SKM-1 (cell line): Measurements from ENCODE around the gene TMEM126B.
"Not testable (repeated sequence)": the region's sequence is repeated elsewhere in the genome, so short reads cannot be mapped to it uniquely, and the experiment has no call there.

Experiments
- DNase-seq: peaks from one replicate; lab custom pipeline; 2025; ENCODE audit not compliant: unreplicated experiment; lab: John Stamatoyannopoulos, UW

Gene TMEM126B

DNA sequence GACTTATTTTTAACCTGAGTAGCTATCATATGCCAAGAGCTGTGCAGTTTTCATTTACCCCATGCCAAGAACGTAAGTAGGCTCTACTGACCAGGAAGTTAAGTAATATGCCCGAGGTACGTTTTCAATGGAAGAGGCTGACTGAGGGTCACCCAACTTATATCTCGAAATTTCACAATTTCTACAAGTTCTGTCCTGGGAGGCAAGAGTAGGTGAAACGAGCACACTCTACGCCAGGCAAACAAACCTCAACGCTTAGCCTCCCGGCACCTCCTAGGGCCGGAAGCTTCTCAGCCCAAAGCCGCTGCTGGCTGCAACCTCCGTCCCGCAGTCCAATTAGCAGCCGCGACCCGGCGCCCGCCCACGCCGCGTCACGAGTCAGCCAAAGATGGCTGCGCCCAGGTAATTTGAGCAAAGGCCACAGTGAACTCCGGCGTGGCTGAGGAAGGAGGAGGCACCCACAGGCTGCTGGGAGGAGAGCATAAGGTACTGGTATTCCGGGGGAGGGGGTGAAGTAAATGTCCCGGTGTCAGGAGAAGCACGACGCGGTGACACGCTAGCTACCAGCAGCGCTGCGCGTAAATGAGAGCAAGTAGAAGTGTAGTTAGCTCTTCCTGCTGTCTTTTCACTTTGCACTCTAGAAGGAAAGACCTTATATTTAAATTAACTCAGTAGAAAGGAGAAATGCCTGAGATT lies 19.4 kb downstream of the TMEM126B start, which contains the start of gene TMEM126A:
Gene TMEM126A (plus strand): TSS at position 364 of the 696 bp plus-strand sequence. CDS start 2,289 bp downstream, outside the sequence.
- peak; percentile 69 for DNase-seq

DNA sequence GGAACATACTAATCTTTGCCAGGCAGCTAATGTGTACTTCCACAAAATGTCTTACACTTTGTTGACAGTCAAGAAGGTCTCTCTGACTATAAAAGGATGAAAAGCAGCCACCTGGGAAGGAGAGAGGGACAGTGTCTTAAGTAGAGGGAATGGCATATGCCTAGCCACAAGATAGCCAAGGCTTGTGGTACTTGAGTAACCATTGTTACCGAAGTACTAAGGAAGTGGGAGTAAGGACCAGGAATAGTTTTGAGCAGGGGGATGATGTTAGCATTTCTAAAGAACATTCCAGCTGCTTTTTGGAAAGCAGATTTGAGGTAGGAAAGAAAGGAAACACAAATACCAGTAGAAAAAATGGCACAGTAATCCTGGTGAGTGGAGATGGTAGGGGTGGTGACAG lies 22.7 kb downstream of the TMEM126B start:
- no peak for DNase-seq

DNA sequence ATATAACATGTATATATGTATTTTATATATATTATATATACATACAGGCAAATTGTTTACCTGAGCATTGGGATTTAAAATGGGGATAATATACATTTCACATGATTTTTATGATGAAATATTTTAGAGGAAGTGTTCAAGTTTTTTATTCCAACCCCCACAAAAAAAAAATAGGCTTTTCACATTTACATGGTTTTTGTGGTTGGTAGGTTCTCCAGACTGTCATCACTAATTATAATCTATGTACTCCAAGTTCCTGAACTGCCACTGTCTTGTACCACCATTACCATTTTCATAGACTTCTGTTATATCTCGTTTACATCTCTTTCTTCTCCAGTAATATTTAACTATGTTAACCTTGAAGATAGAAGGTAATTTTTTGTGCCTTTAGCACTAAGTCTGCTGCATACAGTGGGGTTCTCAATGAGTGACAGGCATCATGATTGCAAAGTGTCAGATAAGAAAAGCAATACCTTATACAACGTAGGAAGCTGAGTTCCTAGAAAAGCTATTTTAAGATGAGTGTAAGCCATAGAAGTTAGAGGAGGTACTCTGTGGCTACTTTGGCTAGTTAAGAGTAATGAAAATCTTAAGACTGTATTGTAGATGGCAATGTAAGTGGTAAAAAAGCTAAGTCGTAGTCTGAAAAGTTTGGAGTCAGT lies 24.5 kb downstream of the TMEM126B start:
- DNase-seq = no peak

DNA sequence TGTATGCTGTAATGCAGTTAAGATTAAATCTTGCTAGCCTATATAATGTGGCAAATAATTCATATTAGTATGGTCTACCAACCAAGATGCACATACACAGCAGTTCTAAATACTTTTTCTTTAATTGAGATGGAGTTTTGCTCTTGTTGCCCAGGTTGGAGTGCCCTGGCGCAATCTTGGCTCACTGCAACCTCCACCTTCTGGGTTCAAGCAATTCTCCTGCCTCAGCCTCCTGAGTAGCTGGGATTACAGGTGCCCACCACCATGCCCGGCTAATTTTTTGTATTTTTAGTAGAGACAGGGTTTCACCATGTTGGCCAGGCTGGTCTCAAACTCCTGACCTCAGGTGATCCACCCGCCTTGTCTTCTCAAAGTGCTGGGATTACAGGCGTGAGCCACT lies 25.9 kb downstream of the TMEM126B start:
- DNase-seq = not testable (repeated sequence)

DNA sequence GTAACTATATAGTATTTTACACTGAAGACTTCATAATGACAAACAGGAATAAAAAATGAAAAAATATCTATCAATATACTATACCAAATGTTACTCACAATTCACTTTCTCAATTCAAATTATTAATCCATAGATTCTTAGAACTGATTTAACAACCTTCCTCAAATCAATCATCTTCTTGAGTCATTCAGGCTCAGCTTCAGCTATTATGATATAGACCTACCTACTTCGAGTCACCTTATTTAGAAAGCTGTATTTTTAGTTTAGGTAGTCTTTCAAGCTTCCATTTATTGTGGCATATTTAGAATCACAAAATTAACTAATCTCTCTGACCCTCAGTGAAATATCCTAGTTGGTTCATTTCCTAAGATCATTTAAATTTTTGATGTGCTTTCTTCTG lies 28.4 kb downstream of the TMEM126B start:
- DNase-seq = no peak

DNA sequence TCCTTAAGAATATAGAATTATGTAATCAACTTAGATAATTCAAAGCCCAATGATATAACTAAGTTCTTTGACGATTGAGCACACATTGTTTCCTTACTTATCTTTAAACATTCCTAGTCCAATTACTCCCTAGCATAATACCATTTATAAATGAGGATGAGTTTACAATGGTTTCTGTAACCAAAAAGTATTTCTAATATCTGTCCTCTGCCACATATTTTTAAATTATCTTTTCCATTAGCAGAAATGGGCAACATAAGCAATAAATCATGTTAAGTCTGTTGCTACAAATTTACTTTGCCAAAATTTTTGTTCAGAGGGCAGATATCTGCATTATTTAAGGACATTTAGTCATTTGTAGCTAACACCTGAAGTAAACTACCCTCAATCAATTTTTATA lies 29.8 kb downstream of the TMEM126B start:
- DNase-seq = no peak

DNA sequence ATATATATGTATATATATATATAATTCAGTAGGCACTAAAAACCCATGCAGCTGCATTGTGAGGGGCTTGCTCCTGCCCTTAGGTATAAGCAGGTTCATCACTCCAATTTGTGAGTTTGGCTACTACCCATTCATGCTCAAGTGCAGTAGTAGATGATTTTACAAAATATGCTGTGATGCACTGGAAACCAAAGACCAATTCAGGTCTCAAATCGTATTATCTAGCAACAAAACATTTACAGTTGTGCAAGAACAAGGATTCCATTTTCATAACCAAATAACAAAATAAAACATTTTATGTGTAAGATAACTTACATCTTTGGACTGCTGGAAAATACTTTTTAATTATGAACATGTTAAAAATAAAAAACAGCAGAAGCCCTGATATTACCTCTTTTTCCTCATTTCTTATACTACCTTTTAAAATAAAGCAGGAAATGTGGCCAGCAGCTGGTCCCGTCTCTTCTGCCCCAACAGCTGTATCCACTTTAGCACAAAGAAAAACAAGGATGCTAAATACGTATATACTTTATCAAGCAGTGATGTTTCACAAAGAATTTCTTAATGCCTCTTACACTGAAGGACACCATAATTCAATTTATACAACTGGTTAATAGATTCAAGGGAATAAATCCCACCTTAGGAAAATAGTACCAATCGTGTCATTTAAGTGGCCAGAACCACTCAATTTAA lies 33.7 kb downstream of the TMEM126B start:
- no peak for DNase-seq

DNA sequence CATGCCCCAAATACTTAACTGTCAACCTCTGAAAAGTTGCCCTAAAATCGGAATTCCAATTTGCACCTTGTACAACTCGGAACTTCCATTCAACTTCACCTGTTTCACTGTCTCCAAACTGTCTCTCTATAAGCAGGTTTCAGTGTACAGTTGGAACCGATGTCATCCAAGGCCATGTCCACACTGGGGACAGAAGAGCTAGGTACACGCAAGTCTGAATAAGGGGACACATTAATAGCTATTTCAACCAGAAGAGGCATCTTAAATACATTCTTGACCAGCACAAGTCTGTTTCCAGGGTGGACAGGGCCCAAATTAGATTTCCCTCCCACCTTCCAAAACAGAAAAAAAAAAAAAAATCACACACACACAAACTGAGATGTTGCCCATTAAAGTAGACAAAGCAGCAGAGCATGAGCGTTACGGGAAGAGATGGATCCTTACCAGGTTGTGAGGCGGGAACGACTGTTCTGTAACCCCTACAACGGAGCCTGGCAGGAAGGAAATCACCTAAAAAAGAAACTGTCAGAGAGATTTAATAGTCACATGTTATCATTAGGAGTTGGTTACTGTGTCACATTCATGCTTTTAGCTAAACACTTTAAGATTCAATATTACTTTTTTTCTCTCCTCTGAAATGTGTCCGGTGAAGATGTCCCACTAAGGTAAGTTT lies 34.8 kb downstream of the TMEM126B start:
- DNase-seq = no peak

DNA sequence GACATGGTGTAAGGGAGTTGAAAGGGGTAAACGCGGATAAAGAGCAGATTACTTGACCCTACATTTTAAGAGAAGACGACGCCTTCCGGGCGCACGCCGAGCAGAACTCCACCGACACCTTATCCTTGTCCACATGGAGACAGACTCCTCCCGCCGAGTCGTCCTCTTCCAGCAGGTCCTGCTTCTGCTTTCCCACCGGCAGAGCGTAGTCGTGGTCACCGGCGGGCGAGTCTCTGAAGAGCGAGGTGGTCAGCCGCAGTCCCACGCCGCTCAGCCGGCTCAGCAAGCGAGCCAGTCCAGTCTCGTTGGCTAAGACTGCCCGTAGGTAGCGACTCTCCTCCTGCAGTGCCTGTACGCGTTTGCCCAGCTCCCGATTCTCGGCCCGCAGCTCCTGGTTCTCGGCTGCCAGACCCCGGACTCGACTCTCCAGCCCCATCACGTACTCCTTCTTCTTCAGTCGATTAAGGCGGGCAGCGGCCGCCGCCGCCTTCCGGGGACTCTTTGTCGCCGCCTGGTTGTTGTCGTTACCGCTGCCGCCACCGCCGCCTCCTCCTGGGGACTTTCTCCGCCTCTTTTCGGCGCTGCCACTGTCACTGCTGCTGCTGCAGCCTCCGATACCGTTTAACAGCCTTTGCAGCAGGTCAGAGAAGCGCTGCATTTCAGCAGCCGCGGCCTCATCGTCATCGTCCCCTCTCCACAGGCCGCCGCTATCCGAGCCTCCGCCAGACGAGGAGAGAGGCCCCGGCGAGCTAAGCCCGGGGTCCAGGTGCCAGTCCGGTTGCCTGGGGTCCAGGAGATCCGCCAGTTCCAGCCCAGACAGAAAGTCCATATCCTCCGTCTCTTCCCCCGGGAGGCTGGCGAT lies 35.6 kb downstream of the TMEM126B start:
- DNase-seq = peak; percentile 37

DNA sequence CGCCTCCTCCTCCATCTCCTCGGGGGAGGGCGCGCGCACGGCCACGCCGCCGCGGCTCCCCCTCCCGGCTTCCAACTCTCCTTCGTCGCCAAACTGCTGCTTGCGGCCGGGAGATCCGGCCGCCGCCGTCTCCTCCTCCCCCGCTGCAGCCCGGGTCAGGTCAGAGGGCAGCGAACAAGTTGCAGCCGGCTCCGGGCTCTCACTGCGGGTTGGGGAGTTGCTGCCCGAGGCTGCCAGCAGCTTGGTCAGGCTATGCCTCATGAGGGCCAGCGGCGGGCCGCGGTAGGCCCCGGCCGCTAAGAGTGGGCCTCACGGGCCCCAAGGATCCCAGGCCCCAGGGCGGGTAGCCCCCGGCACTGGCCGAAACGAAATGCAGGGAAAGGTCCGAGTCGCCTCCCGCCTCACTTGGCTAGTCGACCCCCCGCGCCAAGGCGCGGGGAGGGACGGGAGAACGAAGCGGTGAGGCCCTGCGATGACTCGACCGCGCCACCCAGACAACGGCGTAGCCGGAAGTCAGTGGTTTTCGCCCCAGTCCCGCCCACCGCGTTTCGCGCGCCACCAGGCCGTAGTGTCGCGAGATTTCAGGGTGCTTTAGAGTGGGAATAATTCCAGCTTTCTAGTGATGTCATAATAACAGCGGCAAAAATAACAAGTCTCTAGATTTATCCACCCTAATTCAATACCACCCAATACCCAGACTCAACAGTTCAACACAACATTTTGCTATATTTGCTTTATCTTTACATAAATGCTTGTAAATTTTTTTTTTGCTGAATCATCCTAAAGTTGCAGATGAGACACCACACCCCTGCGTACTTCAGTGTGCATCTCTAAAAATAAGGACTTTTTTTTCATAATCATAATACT lies 36.5 kb downstream of the TMEM126B start, which contains the start of gene CREBZF:
Gene CREBZF (minus strand): TSS at position 515 of the 867 bp plus-strand sequence. CDS start 254 bp downstream, at position 261.
- peak; percentile 93 for DNase-seq

DNA sequence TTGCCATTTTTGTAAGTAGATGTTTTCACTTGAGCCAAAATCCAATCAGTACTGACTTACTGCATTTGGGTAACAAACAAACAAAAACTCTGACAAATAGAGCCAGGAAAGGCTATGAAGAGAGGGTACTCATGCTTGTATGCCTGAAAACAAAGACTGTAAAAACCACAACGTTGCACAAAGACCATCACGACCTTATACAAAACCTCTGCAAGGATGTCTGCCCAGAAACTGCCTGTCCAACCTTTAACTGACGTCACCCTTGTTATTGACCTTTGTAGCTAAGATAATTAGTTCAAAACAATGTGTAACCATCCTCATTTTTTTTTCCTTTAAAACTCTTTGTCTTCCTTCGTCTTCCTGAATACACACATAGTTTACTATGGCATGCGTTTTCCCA lies 37.3 kb downstream of the TMEM126B start:
- no peak for DNase-seq

DNA sequence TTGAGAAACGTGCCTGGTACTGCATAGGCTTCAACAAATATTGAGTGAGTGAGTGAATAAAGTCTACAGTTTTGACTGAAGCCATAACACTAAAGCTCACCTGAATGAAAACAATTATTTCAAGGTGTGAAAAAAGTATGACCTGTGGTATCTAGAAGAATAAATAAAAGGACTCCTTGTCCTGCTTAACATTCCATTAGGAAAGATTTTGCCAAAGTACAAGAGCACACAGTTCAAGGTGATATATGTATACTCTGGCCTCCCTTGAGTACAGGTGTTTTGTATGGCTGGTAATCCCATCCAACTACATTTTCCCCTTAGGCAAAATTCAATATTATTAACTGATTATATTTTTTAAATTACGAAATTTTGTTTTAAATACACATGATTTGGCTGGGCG lies 38.3 kb downstream of the TMEM126B start:
- DNase-seq = no peak

DNA sequence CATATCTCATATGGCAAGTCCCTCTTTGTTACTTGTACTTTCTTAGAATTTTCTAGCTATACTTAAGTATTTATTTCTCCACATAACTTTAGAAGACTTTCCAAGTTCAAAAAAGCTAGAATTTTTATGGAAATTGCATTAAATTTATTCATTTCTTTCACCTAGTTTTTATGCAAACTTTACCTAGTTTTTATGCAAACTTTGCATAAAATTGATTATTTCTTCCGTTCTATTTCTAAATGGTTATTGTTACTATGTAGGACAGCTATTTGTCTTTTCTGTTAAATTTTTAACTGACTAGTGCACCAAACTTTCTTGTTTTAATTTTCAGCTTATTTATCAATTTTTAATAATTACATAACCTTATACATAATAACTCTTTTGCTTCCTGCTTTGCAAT lies 39.8 kb downstream of the TMEM126B start:
- no peak for DNase-seq

DNA sequence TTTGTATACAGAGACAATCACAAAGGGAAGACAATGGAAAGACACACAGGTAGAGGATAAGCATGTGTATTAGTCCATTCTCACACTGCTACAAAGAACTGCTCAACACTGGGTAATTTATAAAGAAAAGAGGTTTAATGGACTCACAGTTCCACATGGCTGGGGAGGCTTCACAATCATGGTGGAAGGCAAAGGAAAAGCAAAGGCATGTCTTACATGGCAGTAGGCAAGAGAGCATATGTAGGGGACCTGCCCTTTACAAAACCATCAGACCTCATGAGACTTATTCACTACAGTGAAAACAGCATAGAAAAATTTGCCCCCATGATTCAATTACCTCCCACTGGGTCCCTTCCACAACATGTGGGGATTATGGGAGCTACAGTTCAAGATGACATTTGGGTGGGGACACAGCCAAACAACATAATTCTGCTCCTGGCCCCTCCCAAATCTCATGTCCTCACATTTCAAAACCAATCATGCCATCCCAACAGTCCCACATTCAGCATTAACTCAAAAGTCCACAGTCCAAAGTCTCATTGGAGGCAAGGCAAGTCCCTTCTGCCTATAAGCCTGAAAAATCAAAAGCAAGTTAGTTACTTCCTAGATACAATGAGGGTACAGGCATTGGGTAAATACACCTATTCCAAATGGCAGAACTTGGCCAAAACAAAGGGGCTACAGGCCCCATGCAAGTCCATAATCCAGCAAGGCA lies 42.7 kb downstream of the TMEM126B start:
- not testable (repeated sequence) for DNase-seq

DNA sequence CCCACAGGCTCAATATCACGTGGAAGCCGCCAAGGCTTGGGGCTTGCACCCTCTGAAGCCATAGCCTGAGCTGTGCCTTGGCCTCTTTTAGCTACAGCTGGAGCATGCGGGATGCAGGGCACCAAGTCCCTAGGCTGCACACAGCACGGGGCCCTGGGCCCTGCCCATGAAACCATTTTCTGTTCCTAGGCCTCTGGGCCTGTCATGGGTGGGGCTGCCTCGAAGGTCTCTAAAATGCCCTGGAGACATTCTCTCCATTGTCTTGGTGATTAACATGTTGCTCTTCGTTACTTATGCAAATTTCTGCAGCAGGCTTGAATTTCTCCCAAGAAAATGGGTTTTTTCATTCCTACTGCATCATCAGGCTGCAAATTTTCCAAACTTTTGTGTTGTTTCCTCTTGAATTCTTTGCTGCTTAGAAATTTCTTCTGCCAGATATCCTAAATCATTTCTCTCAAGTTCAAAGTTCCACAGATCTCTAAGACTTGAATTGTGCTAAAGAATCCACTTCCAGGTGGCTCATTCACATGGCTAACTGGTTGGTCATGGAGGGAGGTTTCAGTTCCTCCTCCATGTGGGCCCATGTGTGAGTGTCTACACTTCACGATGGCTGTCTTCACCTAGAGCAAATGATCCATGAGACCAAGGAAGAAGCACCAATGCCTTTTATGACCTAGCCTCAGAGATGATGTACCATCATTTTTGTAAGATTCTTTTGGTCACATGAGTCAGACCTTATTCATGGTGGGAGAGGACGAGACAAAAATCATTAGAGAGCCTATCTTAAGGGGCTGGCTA lies 43.9 kb downstream of the TMEM126B start:
- DNase-seq = no peak

DNA sequence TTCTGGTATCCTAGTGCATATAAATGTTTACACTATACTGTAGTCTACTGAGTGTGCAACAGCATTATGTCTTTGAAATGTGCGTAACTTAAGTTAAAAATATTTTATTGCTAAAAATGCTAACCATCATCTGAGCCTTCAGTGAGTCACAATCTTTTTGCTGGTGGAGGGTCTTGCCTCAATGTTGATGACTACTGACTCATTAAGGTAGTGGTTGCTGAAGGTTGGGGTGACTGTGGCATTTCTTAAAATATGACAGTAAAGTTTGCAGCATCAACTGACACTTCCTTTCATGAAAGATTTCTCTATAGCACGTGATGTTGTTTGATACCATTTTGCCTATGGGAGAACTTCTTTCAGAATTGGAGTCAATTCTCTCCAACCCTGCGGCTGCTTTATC lies 45.0 kb downstream of the TMEM126B start:
- no peak for DNase-seq

DNA sequence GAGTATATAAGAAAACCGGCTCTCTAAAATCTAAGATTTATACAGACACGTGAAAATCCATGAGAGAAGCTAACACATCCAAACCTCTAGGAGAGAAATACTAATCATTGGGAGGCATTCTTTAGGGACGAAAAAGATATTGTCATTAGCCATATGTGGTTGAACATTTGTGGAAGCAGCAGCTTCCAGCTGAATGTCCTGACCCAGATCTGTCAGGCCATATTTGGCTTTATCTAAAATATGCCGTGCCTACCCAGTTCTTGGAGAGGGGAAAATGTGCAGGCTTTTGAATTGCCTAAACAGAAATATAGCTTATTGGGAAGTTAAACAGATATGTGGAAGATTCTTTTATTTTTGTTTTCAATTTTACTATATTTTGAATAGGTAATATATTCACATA lies 51.2 kb downstream of the TMEM126B start:
- no peak for DNase-seq

DNA sequence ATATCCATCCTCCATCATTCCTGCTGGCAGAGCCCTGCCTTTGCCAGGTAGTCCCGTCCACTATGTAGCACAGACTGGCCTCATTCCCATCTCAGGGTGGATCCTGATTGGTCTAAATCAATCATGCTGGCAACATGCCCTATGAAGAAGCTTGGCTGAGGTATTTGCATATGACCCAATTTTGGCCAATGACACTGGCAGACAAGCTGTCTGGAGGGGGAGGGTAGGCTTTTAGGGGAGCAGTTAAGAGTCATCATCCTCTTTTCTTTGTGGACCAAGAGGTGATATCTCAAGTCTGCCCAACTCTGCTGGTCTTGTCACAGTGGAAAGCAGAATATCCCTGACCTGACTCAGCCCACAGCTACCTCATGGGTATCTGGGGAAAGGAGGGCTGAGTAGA lies 52.5 kb downstream of the TMEM126B start:
- no peak for DNase-seq
